Endothelial cell of umbilical vein (primary cell): ENCODE results near the gene RCOR1. TPM values are rescaled to one million over a fixed set of nuclear protein-coding genes. Genes with fewer than 3 reads are reported as not detected.

Experiments used
- BruUV-seq: library from RNA; stranded (reverse); fragments of 400-500 nt; replicated peaks from 2 replicates; lab custom pipeline; 2021; lab: Mats Ljungman, UMichigan
- CTCF ChIA-PET: fragments of 300-600, 350-600 bp; sonication (Branson Sonifier 250); formaldehyde crosslinking; loops from one replicate; lab custom pipeline; 2021; ENCODE audit warnings: antibody characterized with exemption, inconsistent platforms; lab: Charles Lee
- POLR2A ChIA-PET: fragments of 300-600, 350-600 bp; sonication (Branson Sonifier 250); formaldehyde crosslinking; loops from one replicate; lab custom pipeline; 2021; ENCODE audit warnings: antibody characterized with exemption, inconsistent platforms; lab: Charles Lee
- DNase-seq: peaks from one replicate; pipeline ENCODE4 v3.0.0-alpha.2; 2011; ENCODE audit warnings: low read depth, low spot score
- FAIRE-seq: peaks from 2 replicates; lab custom pipeline; 2011; peaks lifted over from hg19 to GRCh38; lab: Jason Lieb, UNC
- H2AFZ ChIP-seq: 2 replicates; pipeline ENCODE4 v1.6.0; 2012; ENCODE audit warnings: low read depth, low read length, control low read depth, inconsistent platforms
- H3K27ac ChIP-seq: 2 replicates; pipeline ENCODE4 v1.5.1; 2011; ENCODE audit warnings: low read depth, mild to moderate bottlenecking, control low read depth, low read length, moderate library complexity; ENCODE audit not compliant: insufficient read depth
- H3K27me3 ChIP-seq, 2 experiments: 2 replicates each; pipeline versions ENCODE4 v1.6.0 to v1.6.1; 2011; ENCODE audit warnings: low read length in 2 of 2, mixed read lengths in 1 of 2; ENCODE audit not compliant: control insufficient read depth in 2 of 2, insufficient read depth in 2 of 2
- H3K36me3 ChIP-seq, 2 experiments: 2 replicates in 1 of 2; 3 replicates in 1 of 2; pipeline ENCODE4 v1.5.1; 2011; ENCODE audit warnings: low read length in 2 of 2, mild to moderate bottlenecking in 1 of 2, moderate library complexity in 1 of 2; ENCODE audit not compliant: control insufficient read depth in 2 of 2, insufficient read depth in 2 of 2; ENCODE audit errors: extremely low read depth in 1 of 2
- H3K4me1 ChIP-seq: 3 replicates; pipeline ENCODE4 v1.5.1; 2011; ENCODE audit warnings: mild to moderate bottlenecking, low read length; ENCODE audit not compliant: control insufficient read depth, insufficient read depth; ENCODE audit errors: extremely low read depth
- H3K4me2 ChIP-seq: 2 replicates; pipeline ENCODE4 v1.6.1; 2011; ENCODE audit warnings: low read length, control low read depth, mixed read lengths; ENCODE audit not compliant: insufficient read depth
- H3K4me3 ChIP-seq, 3 experiments: fragments of 200-600 bp in 1 of 3; sonication (generic), shearing (Covaris generic) in 1 of 3; replicated peaks in 1 of 3; 2 replicates each; pipeline ENCODE4 v1.5.1; 2011 to 2016; ENCODE audit warnings: control low read depth in 3 of 3, low read length in 3 of 3, mild to moderate bottlenecking in 2 of 3, inconsistent platforms in 1 of 3, low read depth in 1 of 3, moderate library complexity in 1 of 3; ENCODE audit not compliant: insufficient read depth in 1 of 3
- H3K79me2 ChIP-seq: 2 replicates; pipeline ENCODE4 v1.6.0; 2012; ENCODE audit warnings: low read length, inconsistent platforms; ENCODE audit not compliant: control insufficient read depth, insufficient read depth
- H3K9ac ChIP-seq: replicated peaks from 2 replicates; pipeline ENCODE3; 2011; ENCODE audit warnings: low read length, control low read depth; ENCODE audit not compliant: insufficient read depth; ENCODE audit errors: extremely low read depth
- H3K9me1 ChIP-seq: replicated peaks from 3 replicates; pipeline ENCODE4 v1.6.0; 2011; ENCODE audit warnings: mild to moderate bottlenecking, low read length; ENCODE audit not compliant: control insufficient read depth, insufficient read depth; ENCODE audit errors: extremely low read depth
- H3K9me3 ChIP-seq: replicated peaks from 2 replicates; pipeline ENCODE4 v1.5.1; 2012; ENCODE audit warnings: low read length, inconsistent platforms; ENCODE audit not compliant: control insufficient read depth, insufficient read depth
- H4K20me1 ChIP-seq: replicated peaks from 2 replicates; pipeline ENCODE3; 2011; ENCODE audit warnings: mild to moderate bottlenecking, low read length; ENCODE audit not compliant: control insufficient read depth, insufficient read depth; ENCODE audit errors: extremely low read depth
- EZH2 ChIP-seq: IDR thresholded peaks from 2 replicates; pipeline ENCODE4 v1.6.1; 2012; ENCODE audit warnings: borderline replicate concordance, low read depth, mild to moderate bottlenecking, moderate library complexity, low read length, inconsistent platforms; ENCODE audit not compliant: severe bottlenecking
- FOS ChIP-seq: IDR thresholded peaks from 2 replicates; pipeline ENCODE4 v1.6.1; 2011; ENCODE audit warnings: mild to moderate bottlenecking, low read length, moderate library complexity, borderline replicate concordance; ENCODE audit not compliant: insufficient read depth
- JUN ChIP-seq: IDR thresholded peaks from 2 replicates; pipeline ENCODE4 v1.6.1; 2011; ENCODE audit warnings: borderline replicate concordance, low read depth; ENCODE audit not compliant: insufficient read length, insufficient read depth
- MYC ChIP-seq: IDR thresholded peaks from one replicate; pipeline ENCODE4 v1.6.1; 2011; ENCODE audit warnings: mild to moderate bottlenecking, low read depth, low read length
- POLR2A ChIP-seq: IDR thresholded peaks from 2 replicates; pipeline ENCODE4 v1.6.1; 2012; ENCODE audit warnings: low read depth, mild to moderate bottlenecking, control low read depth, low read length
- POLR2AphosphoS5 ChIP-seq: IDR thresholded peaks from 2 replicates; pipeline ENCODE4 v1.6.1; 2012; ENCODE audit warnings: low read depth, mild to moderate bottlenecking, control low read depth, low read length, moderate library complexity; ENCODE audit not compliant: insufficient read depth
- dilution Hi-C: fragments of 300-500 bp; cut with MboI; formaldehyde crosslinking; loops from one replicate; pipeline ENCODE4 v1.15.0; 2019; ENCODE audit warnings: low sequenced_read_pairs; ENCODE audit not compliant: extremely low pct_ligation_motif_present
- intact Hi-C: fragments of 100-400 bp; cut with micrococcal nuclease; formaldehyde crosslinking; loops from one replicate; pipeline ENCODE4 v1.10.0; 2022
- polyA plus RNA-seq, 4 experiments: library from polyadenylated mRNA; depleted of rRNA in 3 of 4; stranded (reverse) in 3 of 4; unstranded in 1 of 4; fragments of >200 nt; gene quantifications; 2 replicates each; pipeline versions ENCODE4 v1.2.1 to v1.2.3, GENCODE V29; 2011 to 2012; ENCODE audit warnings: missing spikeins in 1 of 4
- total RNA-seq: library from RNA; stranded (reverse); gene quantifications from 2 replicates; pipeline ENCODE4 v1.2.3, GENCODE V29; 2021
- TF ChIP-seq, protein P1 (sequence below), 2 donors: IDR thresholded peaks; 1 replicate in 1 of 2; 2 replicates in 1 of 2; pipeline ENCODE4 v1.5.1; 2011; ENCODE audit warnings: low read length in 2 of 2, mild to moderate bottlenecking in 2 of 2, moderate library complexity in 2 of 2, control low read depth in 1 of 2, inconsistent platforms in 1 of 2, low read depth in 1 of 2; ENCODE audit not compliant: insufficient read depth in 1 of 2; ENCODE audit errors: extremely low read depth in 1 of 2

Gene RCOR1
- total and polyA plus RNA-seq, 2 donors (not counting 3 experiments of a cell fraction or from before 2014, with no cell fraction given), result 15.6 to 32.2 TPM

DNA sequence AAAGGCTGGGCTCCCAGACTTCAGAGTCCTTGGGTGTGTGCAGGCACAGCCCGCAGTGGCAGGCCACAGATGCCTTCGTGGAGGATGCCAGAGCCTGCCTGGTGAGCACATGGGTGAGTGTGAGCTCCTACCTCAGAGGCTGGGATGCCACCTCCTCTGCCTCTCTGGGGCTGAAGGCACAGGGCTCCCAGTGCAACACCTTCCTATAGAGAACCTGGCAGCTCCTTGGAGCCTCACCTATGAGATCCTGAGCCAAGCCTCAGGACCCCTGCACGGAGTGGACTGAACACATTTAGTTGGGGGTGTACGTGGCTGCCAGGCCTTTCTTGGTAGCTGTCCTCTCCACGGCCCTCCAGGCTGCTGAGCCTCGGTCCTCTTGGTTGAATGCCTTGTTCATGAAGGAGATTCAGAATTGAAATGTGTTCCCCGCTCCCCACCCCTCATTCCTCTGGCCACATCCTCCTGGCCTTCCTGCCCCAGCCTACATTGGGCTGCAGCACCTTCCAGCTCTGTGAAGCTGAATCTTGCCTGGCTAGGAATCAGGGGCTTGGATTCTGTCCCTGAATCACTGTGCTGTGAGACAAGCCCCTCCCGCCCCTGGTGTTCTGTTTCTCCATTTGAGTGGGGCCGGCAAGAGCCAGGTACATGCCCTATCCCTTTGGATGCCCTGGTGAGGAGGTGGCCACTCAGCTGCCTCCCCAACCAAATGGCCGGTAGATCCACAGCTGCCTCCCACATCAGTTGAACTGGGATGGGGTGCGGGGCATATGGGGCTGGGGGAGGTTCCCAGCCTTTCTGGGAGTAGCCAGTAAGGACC, 146.1 kb downstream of the RCOR1 start:
- intact Hi-C loops (no loop called here), dilution Hi-C loops (no loop called here)
- Histone ChIP-seq H3K4me3 (no peak overlapping the region), H3K9me1 (no peaks in the 10 kb centered on the region), H2AFZ (no peak overlapping the region), H3K9me3 (peaks cover 2% of the 10 kb centered on the region), H3K27ac (no peak overlapping the region), H3K79me2 (no peaks in the 10 kb centered on the region), H3K4me2 (no peak overlapping the region), H3K27me3 (no peaks in the 10 kb centered on the region), H3K9ac (no peak overlapping the region), H3K4me1 (no peaks in the 10 kb centered on the region), H3K36me3 (no peaks in the 10 kb centered on the region), H4K20me1 (no peaks in the 10 kb centered on the region)
- DNase-seq, result no peak
- no TSS peak for BruUV-seq
- CTCF ChIA-PET, result interaction anchor here (0.7 to 1.5 kb wide), 3 partner anchors 25 to 144 kb away, joined by 3 to 4 read pairs (median 3); no protein-coding TSS in a partner anchor
- POLR2A ChIA-PET, result no interaction called here
- no peak for FAIRE-seq
- TF ChIP-seq MYC, result no peak
- TF ChIP-seq POLR2AphosphoS5, result no peak
- TF ChIP-seq FOS, result no peak
- TF ChIP-seq, protein P1, sequence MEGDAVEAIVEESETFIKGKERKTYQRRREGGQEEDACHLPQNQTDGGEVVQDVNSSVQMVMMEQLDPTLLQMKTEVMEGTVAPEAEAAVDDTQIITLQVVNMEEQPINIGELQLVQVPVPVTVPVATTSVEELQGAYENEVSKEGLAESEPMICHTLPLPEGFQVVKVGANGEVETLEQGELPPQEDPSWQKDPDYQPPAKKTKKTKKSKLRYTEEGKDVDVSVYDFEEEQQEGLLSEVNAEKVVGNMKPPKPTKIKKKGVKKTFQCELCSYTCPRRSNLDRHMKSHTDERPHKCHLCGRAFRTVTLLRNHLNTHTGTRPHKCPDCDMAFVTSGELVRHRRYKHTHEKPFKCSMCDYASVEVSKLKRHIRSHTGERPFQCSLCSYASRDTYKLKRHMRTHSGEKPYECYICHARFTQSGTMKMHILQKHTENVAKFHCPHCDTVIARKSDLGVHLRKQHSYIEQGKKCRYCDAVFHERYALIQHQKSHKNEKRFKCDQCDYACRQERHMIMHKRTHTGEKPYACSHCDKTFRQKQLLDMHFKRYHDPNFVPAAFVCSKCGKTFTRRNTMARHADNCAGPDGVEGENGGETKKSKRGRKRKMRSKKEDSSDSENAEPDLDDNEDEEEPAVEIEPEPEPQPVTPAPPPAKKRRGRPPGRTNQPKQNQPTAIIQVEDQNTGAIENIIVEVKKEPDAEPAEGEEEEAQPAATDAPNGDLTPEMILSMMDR (IDR thresholded peaks at IDR 0.05; ENCODE audit: extremely low read depth in 1 of 2, insufficient read depth in 1 of 2, low read depth in 1 of 2, low read length in 2 of 2), result no peak
- TF ChIP-seq JUN, result no peak
- TF ChIP-seq POLR2A, result no peak
- TF ChIP-seq EZH2, result no peak
